Activated CD4-positive, alpha-beta T cell treated with anti-CD3 and anti-CD28 coated beads, Interleukin-2, Interleukin-4, amounts not matched to agents 100 ng/mL and 50 ng/mL, durations not matched to agents 16 hours and 8 hours (primary cell): ENCODE measurements around the gene TMEM82.
A peak's percentile ranks its signal among the peaks of the same experiment; 100 is the strongest.
"Not testable (repeated sequence)": the region's sequence is repeated elsewhere in the genome, so short reads cannot be mapped to it uniquely, and the experiment has no call there.

Experiments
- DNase-seq: peaks from one replicate; pipeline ENCODE4 v3.0.0-alpha.2; 2020; ENCODE audit warnings: low spot score

Gene TMEM82

DNA sequence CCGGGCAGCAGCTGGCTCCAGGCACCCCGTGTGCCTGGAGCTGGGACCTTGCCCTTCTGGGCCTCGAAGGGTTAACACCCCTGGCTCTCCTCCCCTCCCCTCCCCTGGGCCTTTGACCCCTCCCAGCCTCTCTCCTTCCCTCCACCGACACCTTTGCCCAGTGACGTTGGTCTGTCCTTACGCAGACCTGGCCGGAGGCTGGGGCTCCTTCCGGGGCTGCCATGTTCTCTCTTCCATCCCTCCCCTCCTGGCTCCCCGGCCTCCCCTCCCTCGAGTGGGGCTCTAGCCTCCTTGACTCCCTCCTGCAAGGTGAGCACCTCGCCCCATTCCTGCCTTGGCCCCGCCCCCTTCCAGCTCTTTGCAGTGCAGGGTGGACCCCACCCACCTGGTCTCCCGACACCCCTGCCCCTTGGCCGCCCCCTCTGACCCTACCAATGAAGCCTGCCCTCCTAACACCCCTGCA, at the start of gene TMEM82:
TMEM82 (plus strand) TSS at position 161 of the 463 bp plus-strand sequence; CDS start at position 222, 61 bp downstream.
- no peak for DNase-seq

DNA sequence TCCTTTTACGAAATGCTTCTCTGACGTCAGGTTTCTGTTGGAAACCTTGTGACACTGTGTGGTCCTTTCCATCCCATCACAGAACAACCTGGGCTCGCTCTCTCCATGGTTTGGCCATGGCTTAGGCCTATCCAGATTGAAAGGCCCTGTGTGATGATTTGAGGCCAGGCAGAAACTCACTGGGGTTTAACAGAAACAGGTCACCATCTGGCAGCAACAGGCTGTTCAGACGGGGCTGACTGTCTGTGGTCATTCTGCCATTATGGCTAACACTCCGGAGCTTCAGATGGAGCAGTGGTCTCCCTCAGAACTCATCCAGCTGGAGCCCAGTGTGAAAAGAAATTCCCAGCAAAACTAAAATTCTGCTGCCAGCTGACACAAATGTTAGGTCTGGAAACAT, 48.9 kb upstream of the TMEM82 start:
- no peak for DNase-seq

DNA sequence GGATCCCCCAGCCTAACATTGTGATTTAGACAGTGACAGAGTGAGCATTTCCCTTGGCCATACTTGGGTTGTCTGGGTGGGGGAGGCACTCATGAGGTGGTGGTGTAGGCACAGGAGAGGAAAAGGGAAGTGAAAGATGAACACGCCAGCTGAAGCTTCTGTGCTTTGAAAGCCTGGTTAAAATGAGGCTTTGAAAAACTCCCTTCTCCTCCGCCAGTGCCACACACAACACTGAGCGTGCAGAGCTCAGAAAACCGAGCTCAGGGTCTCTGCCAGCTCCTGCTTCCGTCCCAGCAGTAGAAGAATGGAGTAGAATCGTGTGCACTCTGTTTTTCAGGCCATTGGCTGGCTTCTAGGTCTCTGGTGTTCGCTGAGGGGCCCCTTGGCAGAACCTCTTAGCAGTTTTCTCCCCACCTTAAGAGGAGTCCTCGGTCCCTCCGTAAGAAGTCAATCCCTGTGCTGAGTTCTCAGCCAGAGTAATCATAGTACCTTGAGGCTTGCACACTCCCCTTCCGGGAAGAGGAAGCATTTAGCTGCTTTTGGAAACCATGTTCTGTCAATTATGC, 45.3 kb upstream of the TMEM82 start:
- peak; percentile 37 for DNase-seq

DNA sequence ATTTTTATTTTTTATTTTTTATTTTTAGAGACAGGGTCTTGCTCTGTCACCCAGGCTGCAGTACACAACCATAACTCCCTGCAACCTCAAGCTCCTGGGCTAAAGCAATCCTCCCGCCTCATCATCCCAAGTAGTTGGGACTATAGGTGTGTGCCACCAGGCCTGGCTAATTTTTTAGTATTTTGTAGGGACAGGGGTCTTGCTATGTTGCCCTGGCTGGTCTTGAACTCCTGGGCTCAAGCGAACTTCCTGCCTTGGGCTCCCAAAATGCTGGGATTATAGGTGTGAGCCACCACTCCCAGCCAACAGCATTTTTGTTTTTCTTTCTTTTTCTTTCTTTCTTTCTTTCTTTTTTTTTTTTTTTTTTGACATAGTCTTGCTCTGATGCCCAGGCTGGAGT, 44.1 kb upstream of the TMEM82 start:
- DNase-seq, result no peak

DNA sequence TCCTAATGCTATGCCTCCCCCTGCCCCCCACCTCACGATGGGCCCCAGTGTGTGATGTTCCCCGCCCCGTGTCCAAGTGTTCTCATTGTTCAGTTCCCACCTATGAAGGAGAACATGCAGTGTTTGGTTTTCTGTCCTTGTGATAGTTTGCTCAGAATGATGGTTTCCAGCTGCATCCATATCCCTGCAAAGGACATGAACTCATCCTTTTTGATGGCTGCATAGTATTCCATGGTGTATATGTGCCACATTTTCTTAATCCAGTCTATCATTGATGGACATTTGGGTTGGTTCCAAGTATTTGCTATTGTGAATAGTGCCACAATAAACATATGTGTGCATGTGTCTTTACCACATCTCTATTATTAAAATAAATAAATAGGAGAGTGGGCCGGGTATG, 43.0 kb upstream of the TMEM82 start:
- not testable (repeated sequence) for DNase-seq

DNA sequence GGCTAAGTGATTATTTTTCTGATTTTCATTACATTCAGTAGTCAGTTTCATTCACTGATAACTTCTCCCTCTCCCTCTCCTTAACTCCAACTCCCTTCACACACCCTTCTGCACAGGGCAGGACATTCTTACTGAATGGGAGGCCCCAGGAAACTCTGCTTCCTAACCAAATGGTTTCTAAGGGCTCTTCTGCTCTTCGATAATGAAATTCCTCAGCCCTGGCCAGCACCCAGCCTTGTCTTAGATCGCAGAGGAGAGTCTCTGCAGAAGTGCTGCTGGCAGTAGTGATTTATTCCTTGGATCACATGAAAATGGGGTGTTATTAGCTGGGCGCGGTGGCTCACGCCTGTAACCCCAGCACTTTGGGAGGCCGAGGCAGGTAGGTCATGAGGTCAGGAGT, 41.8 kb upstream of the TMEM82 start:
- DNase-seq, result no peak

DNA sequence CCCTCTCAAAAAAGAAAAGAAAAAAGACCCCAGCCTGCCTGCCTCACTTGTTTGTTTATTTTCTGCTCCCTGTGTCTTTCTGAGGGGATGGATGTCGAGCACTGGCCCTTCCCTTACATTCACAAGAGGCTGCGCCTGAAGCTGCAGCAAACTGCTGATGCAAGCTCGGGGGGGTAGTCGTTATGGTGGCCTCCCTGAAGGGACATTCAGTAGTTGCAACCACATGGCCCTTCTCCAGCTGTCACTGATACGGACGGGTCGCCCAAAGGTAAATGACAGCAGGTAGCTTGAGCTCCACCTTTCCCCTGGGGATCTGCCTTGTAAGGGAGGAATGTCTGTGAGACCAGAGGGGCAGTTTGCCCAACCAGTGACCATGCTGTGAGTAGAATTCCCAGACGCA, 40.5 kb upstream of the TMEM82 start:
- DNase-seq, result no peak

DNA sequence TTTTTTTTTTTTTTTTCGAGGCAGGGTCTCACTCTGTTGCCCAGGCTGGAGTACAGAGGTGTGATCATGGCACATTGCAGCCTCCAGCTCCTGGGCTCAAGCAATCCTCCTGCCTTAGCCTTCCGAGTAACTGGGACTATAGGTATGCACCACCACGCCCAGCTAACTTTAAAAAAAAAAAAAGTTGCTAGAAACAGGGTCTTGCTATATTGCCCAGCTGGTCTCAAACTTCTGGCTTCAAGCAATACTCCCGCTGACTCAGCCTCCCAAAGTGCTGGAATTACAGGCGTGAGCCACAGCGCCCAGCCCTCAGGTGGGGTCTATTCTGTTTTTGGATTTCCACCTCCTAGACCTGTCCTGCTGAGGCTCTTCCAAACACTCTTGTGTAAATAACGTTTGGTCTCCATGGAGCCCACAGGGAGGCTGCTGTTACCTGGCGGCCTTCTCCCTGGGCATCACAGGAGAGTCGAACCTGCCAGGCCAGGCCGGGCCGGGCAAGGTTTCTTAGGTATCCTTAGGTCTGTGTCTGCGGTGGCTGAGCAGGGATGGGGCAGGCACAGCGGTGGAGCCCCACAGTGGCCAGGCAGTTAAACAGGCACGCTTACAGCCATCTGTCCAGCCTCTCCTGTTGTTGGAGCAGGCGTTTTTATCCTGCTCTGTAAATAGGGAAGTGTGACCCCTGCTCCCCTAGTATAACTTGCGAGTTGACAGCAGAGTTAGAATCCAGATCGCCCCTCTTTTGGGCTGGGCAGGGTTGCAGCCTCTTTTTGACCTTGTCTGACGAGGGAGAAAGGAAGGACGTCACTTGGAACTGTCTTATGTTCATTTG, 39.4 kb upstream of the TMEM82 start:
- DNase-seq, result no peak

DNA sequence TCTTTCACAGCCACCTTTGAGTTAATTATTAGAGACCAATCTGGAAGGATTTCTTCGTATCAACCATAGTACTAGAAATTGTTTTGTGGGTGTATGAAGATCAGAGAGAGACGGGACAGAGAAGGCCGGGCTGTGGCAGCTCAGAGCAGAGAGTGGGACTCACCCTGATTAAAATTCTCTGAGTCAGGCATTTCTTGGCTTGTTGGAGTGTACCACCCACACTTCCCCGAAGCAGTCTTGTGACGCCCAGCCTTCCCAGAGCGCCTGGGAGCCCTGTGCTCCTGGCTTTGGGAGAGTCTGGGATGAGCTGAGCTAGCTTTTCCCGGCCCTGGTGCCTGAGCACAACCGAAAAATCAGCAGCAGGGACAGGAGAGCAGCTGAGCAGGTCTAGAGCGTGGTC, 38.7 kb upstream of the TMEM82 start:
- DNase-seq, result no peak

DNA sequence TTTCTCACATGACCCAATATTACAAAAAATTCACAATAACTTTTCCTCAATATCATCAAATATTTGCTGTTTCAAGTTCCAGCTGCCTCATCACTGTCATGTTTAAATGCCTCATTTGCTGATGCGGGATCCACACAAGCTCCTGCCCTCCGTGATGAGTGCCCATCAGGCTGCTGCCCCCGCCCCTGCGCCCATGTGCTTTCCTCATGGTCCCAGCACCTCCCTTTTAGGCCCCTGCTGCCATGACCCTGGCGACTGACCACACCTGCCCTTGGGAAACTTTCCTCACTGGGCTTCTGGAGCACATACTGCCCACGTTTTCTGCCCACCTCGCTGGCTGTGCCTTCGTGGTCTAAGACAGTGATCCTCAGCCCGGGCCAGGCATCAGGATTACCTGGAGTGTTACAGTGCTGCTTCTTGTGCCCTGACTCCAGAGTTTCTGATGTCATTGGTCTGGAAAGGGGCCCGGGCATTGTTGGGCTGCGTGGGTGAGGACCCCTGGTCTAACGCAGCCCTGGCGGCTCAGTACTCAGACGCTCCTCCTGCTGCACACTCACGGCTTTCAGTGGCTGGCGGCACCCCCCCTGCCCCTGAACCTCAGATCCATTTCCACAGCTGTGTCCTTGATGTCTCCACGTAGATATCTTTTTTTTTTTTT, 37.6 kb upstream of the TMEM82 start:
- DNase-seq, result no peak

DNA sequence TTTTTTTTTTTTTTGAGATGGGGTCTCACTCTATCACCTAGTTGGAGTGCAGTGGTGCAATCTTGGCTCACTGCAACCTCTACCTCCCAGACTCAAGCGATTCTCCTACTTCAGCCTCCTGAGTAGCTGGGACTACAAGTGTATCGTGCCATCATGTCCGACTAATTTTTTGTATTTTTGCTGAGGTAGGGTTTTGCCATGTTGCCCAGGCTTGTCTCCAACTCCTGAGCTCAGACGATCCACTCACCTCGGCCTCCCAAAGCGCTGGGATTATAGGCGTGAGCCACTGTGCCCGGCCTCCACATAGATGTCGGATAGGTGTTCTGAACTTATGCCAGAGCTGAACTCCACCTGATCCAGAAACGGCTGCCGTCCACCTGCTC, 37.1 kb upstream of the TMEM82 start:
- DNase-seq, result no peak

DNA sequence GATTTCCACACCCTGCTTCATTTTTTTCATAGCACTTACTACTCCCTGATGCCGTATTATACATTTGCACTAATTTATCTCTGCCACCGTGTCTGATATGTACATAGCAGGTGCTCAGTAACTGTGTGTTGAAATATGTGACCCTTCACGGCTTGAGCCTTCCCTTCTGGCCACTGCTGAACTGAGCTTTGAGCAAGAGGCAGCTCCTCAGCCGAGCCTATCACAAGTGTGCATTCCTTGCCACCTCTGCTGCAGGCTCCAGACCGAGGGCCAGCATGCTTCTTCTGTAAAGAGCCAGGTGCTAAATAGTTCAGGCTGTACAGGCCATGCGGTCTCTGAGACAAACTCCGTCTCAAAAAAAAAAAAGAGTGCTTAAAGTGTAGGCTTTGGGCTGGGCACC, 35.5 kb upstream of the TMEM82 start:
- no peak for DNase-seq

DNA sequence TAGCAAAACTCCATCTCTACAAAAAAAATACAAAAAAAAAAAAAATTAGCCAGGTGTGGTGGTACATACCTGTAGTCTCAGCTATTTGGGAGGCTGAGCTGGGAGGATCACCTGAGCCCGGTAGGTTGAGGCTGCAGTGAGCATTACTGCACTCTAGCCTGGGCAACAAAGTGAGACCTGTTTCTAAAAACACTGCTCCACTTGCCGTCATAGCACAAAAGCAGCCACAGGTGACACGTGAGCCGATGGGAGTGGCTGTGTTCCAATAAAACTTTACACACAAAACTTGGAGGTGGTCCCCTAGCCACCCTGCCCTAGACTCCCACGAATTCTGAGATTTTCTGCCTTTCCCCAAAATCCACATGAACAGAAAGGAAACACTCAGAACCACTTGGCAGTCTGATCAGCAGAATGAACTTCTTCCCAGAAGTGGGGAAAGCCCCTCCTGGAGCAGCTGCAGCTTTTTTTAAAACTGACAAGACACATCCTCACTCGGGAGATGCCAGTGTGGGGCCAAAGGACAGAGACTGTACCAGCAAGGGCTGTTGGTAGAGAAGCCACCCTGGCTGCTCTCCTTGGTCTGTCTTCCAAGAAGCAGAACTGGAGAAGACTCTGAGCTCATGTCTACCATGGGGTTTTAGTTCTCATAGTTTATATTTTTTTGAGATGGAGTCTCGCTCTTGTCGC, 34.9 kb upstream of the TMEM82 start:
- DNase-seq, result no peak

DNA sequence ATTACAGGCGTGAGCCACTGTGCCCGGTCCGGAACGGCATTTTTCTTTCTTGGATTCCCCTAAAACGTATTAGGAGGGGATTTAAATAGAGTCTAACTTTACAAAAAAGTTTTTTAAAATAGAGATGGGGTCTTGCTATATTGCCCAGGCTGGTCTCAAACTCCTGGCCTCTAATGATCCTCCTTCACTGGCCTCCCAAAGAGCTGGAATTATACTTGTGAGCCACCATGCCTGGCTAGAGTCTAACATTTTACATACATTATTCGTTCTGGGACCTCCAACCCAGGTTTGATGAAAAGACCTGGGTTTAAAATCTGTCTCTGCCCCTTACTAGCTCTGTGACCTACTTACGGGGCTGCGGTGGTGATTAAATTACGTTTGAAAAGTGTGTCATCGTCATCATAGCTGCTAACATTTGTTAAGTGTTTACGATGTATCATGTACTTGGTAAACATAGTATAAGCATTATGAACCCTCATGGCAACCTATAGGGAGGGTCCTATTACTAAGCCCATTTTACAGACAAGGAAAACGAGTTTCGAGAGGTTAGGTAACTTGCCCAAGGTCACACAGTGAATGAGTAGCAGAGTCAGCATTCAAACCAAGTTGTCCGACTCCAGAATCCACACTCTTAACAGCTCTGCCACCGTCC, 33.7 kb upstream of the TMEM82 start:
- DNase-seq, result no peak

DNA sequence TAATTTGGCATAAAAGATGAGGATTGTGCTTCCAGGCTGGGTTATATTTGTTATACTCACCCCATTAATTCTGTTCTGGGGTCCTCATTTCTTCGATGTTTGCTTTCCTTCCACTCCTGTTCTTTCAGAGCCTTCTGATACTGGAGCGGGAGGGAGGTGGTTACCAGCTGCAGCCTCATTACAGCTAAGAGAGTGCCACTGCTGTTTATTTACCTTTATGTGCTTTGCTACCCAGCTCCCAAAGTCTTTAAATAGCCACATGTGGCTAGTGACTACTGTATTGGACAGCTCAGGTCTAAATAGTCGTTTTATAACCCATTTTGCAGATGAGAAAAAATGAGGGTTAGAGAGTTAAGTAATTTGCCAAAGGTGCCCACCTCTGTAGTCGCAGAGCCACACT, 33.1 kb upstream of the TMEM82 start:
- DNase-seq, result no peak

DNA sequence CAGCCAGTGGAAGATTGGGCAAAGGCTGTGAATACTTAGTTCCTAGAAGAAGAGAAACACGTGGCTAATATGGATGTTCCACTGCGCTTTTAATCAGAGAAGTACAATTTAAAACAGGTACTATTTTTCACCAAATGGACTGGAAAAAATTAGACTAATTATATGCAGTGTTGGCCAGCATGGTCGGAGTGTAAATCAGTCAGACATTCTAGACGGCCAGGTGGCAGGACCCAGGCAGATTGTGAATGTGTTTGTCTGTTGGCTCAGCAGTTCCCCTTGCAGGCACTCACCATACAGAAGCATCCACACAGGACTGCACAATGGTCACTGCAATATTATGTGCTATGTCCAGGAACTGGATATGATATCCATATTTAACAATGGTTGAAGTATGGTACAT, 30.1 kb upstream of the TMEM82 start:
- no peak for DNase-seq

DNA sequence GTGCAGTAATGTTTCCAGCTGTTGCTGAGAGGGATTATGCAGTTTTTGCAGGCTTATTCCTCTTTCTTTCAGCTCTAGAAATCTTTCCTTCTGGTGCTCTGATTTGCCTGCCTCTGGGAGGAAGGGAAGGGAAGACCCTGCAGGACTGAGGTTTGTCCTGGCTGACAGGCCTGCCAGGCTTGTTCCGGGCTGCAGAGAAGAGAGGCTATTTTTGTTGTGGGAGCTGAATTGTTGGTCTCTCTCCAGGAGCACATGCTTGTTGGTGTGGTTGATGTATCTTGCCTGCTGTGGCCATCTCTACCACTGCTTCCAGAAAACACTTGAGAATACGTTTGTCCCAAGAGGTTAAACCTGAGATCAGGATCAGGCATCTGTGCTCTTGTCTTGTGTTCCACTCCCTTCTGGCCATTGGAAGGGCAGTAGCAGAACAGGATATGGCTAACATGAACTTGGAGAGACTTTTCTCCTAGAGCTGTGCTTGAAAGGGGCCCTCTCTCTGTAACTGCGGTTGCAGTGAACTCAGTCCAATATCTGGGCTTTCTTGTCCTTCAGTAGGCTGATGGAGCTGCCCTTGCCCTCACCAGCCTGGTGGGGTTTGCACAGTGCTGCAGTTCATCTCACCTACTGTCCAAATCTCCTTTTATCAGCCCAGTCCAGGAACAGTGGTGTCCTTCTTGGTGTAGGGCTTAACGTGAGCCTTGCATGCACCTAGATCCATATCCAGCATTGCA, 27.7 kb upstream of the TMEM82 start:
- DNase-seq, result no peak

DNA sequence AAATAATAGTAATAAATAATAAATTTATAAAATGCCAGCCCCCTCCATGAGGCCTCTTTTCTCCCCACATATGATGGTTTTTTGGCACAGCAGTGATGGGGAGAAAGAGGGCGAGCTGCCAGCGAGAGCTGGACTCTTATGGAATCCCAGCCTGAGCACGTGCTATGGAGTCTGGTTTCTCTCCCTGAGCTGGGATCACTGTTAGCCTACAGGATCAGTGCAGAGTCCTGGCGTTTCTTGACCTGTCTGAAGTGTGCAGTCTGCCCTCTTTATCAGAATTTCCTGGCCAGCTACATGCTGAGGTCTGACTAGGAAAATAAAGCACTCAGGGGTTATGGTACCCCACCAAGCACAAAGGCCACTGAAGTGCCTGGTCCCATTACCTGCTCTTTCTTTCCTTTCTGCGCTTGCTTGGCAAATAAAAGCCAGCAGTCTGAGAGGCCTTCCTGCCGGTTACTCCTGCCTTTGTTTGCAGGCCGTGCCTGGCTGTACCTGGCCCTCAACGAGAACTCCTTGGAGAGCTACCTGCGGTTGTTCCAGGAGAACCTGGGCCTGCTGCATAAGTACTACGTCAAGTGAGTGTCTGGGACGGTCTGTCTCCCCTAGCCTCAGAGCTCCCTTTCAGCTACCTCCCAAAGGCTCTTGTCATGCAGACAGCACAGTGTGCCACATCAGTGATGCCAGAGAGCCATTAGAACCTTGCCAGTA, 24.7 kb upstream of the TMEM82 start:
- DNase-seq, result no peak

DNA sequence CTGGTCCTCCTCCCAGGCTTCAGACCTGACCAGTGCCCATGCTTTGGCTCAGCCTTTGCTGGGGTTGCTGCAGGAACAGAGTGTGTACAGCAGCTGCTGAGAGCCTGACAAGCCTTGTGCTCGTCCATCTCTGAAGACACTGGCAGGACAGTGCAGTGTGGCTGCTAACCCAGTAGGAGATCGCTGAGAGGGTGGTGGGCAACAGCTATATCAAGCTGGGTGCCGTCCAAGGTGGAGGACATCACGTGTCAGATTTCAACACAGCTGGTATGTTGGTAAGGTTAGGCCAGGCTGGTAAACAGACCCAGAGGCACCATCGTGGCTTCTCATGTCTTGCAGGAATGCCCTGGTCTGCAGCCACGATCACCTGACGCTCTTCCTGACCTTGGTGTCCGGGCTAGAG, 24.1 kb upstream of the TMEM82 start:
- DNase-seq, result no peak

DNA sequence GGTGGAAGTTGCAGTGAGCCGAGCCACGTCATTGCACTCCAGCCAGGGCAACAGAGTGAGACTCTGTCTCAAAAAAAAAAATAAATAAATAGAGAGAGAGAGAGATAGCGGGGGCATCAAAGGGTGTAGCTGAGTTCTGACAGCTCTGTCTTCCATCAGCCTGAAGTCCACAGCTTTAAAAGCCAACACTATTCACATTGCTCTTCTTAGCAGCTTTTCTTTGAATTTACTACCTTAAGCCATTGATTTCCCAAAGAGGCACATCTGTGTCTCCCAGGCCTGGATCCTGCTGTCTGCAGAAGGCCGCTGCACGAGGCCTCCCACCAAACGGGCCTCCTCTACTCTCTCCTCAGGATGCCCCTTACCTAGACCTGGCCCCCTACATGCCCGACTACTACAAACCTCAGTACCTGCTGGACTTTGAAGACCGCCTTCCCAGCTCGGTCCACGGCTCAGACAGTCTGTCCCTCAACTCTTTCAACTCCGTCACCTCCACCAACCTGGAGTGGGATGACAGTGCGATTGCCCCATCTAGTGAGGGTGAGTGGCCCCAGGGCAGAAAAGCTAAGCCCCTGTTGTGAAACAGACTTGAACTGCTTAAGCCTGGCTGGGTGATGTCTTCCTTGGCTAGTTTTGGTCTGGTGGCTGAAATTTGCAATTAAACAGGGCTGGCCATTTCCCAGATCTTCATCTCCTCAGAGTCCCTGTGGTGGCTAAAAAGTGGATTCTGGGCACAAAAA, 22.7 kb upstream of the TMEM82 start:
- no peak for DNase-seq
